Trophoblast cell (in vitro differentiated cells and primary cell): ENCODE measurements around the gene C1QTNF7.

Experiments used
- DNase-seq, 2 donors: peaks; one replicate each; pipeline ENCODE4 v3.0.0-alpha.2; 2016
- H2AFZ ChIP-seq: 2 replicates; pipeline ENCODE4 v1.6.1; 2013; ENCODE audit warnings: low read length, moderate library complexity, mild to moderate bottlenecking; ENCODE audit not compliant: insufficient read depth, poor library complexity
- H2AK5ac ChIP-seq: 2 replicates; pipeline ENCODE4 v1.6.1; 2013; ENCODE audit warnings: mild to moderate bottlenecking, low read length
- H2BK120ac ChIP-seq: 2 replicates; pipeline ENCODE4 v1.6.1; 2013; ENCODE audit warnings: low read length, mild to moderate bottlenecking, moderate library complexity; ENCODE audit not compliant: insufficient read depth, poor library complexity
- H2BK12ac ChIP-seq: 2 replicates; pipeline ENCODE4 v1.6.1; 2013; ENCODE audit warnings: mild to moderate bottlenecking, low read length, moderate library complexity
- H2BK5ac ChIP-seq: 2 replicates; pipeline ENCODE4 v1.6.1; 2013; ENCODE audit warnings: low read length, low read depth, moderate library complexity, mild to moderate bottlenecking; ENCODE audit not compliant: poor library complexity
- H3K14ac ChIP-seq: 2 replicates; pipeline ENCODE4 v1.6.1; 2013; ENCODE audit warnings: mild to moderate bottlenecking, low read length
- H3K18ac ChIP-seq: 2 replicates; pipeline ENCODE4 v1.6.1; 2013; ENCODE audit warnings: mild to moderate bottlenecking, low read length
- H3K23ac ChIP-seq: 2 replicates; pipeline ENCODE4 v1.6.1; 2013; ENCODE audit warnings: low read length
- H3K27ac ChIP-seq: 2 replicates; pipeline ENCODE4 v1.5.1; 2013; ENCODE audit warnings: low read depth, mild to moderate bottlenecking, inconsistent platforms, low read length, moderate library complexity
- H3K27me3 ChIP-seq: 2 replicates; pipeline ENCODE4 v1.6.1; 2013; ENCODE audit warnings: inconsistent platforms, mild to moderate bottlenecking, low read length, moderate library complexity; ENCODE audit not compliant: insufficient read depth
- H3K36me3 ChIP-seq, 2 experiments: 1 replicate in 1 of 2; 2 replicates in 1 of 2; pipeline ENCODE4 v1.6.1; 2013; ENCODE audit warnings: low read length in 2 of 2, mild to moderate bottlenecking in 2 of 2, moderate library complexity in 1 of 2; ENCODE audit not compliant: insufficient read depth in 2 of 2, control insufficient read depth in 1 of 2
- H3K4ac ChIP-seq: 2 replicates; pipeline ENCODE4 v1.6.1; 2013; ENCODE audit warnings: low read depth, mild to moderate bottlenecking, low read length, moderate library complexity
- H3K4me1 ChIP-seq, 2 experiments: 1 replicate in 1 of 2; 2 replicates in 1 of 2; pipeline ENCODE4 v1.6.1; 2013; ENCODE audit warnings: low read length in 2 of 2, mild to moderate bottlenecking in 2 of 2, moderate library complexity in 1 of 2; ENCODE audit not compliant: insufficient read depth in 2 of 2, control insufficient read depth in 1 of 2
- H3K4me2 ChIP-seq: 2 replicates; pipeline ENCODE4 v1.6.1; 2013; ENCODE audit warnings: inconsistent platforms, mild to moderate bottlenecking, low read length, moderate library complexity
- H3K4me3 ChIP-seq: 2 replicates; pipeline ENCODE4 v1.5.1; 2013; ENCODE audit warnings: mild to moderate bottlenecking, low read depth, low read length, inconsistent platforms
- H3K79me1 ChIP-seq: one replicate; pipeline ENCODE4 v1.6.1; 2013; ENCODE audit warnings: low read length
- H3K79me2 ChIP-seq: 2 replicates; pipeline ENCODE4 v1.6.1; 2013; ENCODE audit warnings: low read length, mild to moderate bottlenecking; ENCODE audit not compliant: control insufficient read depth, insufficient read depth, poor library complexity
- H3K9ac ChIP-seq: 2 replicates; pipeline ENCODE4 v1.6.1; 2013; ENCODE audit warnings: mild to moderate bottlenecking, low read length
- H3K9me3 ChIP-seq: 2 replicates; pipeline ENCODE4 v1.6.1; 2013; ENCODE audit warnings: low read depth, mild to moderate bottlenecking, control low read depth, inconsistent platforms, low read length; ENCODE audit not compliant: insufficient read depth
- H4K12ac ChIP-seq: 2 replicates; pipeline ENCODE4 v1.6.1; 2013; ENCODE audit warnings: low read depth, mild to moderate bottlenecking, low read length, moderate library complexity
- H4K8ac ChIP-seq: 2 replicates; pipeline ENCODE4 v1.6.1; 2013; ENCODE audit warnings: low read depth, mild to moderate bottlenecking, low read length, moderate library complexity
- H4K91ac ChIP-seq: one replicate; pipeline ENCODE4 v1.6.1; 2013; ENCODE audit warnings: low read depth, mild to moderate bottlenecking, low read length, moderate library complexity
- WGBS: extraction: QIAGEN DNeasy Blood & Tissue Kit; methylation state at CpG from one replicate; pipeline ENCODE4 v1.1.7; 2013; ENCODE audit warnings: missing lambda C conversion rate; ENCODE audit not compliant: insufficient read length, insufficient coverage; ENCODE audit errors: extremely low coverage; 5-methylcytosine and 5-hydroxymethylcytosine counted together

Gene C1QTNF7

DNA sequence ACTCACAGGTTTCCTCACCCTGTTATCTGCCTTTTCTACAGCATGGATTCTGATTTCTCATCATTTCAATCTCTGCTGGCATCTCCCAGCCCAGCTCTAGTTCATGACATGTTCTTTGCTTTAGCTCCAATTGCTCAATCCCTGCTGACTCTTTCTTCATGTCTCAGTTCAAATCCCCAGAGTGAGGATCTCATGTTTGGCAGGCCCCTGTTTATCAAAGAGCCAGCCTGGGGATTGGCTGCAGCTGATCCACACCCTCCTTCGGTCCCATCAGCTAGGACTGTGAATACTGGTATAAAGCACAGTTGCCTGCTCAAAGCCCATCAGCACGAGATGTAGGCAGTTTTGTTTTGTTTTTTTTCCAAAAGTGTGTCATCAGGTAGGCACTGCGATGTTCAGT, 27.5 kb downstream of the C1QTNF7 start:
- no peak overlapping the region for H2BK120ac ChIP-seq
- H3K23ac ChIP-seq = no peak overlapping the region
- no peak overlapping the region for H3K14ac ChIP-seq
- no peak overlapping the region for H3K18ac ChIP-seq
- whole genome bisulfite sequencing = no CpG with 5 or more reads among the region's 3 CpGs
- no peak overlapping the region for H3K4me2 ChIP-seq
- H3K27me3 ChIP-seq = no peaks in the 10 kb centered on the region
- H2AK5ac ChIP-seq = no peak overlapping the region
- peak; percentile 31 to 74 for DNase-seq
- no peaks in the 10 kb centered on the region for H3K9me3 ChIP-seq
- H3K9ac ChIP-seq = no peak overlapping the region
- H2AFZ ChIP-seq = no peak overlapping the region
- no peak overlapping the region for H3K4ac ChIP-seq
- H2BK5ac ChIP-seq = no peak overlapping the region
- H3K36me3 ChIP-seq = peaks cover 0 to 2% of the 10 kb centered on the region in 2 experiments
- H4K12ac ChIP-seq = no peak overlapping the region
- peaks cover 2% of the 10 kb centered on the region for H3K79me1 ChIP-seq
- no peaks in the 10 kb centered on the region for H3K79me2 ChIP-seq
- no peak overlapping the region for H4K8ac ChIP-seq
- no peak overlapping the region for H2BK12ac ChIP-seq
- no peak overlapping the region for H3K4me3 ChIP-seq
- H3K4me1 ChIP-seq = peaks cover 9 to 12% of the 10 kb centered on the region in 2 experiments
- no peak overlapping the region for H3K27ac ChIP-seq
- H4K91ac ChIP-seq = no peak overlapping the region

DNA sequence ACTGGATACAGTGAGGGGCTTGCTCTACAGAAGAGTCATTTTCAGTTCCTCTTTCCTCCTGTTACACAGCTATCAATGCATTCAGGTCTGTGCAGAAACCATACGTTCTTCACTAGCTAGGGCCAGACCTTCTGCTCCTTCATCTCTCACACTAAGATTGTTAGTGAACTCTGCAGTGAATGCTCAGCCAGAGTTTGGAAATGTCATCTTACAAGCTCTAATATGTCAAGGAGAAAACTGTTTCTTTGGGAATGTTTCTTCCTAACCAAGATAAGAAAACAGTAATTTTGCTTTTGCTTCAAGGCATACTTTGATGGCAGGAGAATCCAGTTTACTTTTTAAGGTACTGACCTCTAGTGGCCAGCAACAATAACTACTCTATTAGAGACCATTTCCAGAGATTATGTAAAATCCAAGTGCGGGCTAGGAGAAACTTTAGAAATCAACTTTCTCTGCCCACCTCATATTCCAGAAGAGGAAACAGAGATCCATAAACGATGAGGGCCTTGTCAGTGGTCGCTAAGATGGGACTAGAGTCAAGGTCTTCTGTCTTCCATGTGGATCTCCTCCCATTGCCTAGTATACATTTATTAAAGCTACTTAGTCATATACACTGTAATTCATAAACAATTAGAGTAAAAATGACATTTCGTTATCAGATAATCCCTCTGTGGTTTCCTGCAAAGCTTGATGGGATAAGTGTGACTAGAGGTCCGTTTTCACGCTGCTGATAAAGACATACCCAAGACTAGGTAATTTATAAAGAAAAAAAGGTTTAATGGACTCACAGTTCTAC, 29.8 kb downstream of the C1QTNF7 start:
- WGBS = no CpG with 5 or more reads among the region's 7 CpGs
- no peaks in the 10 kb centered on the region for H3K79me1 ChIP-seq
- H2BK120ac ChIP-seq = no peak overlapping the region
- H3K27ac ChIP-seq = no peak overlapping the region
- no peak overlapping the region for H3K18ac ChIP-seq
- H3K4me1 ChIP-seq = no peaks in the 10 kb centered on the region
- H3K23ac ChIP-seq = no peak overlapping the region
- no peak overlapping the region for H2BK5ac ChIP-seq
- no peak overlapping the region for H2BK12ac ChIP-seq
- H3K4ac ChIP-seq = no peak overlapping the region
- no peak overlapping the region for H2AFZ ChIP-seq
- H3K9me3 ChIP-seq = no peaks in the 10 kb centered on the region
- H3K27me3 ChIP-seq = no peaks in the 10 kb centered on the region
- no peak overlapping the region for H3K4me3 ChIP-seq
- H3K4me2 ChIP-seq = no peak overlapping the region
- H3K36me3 ChIP-seq = peaks cover 0 to 2% of the 10 kb centered on the region in 2 experiments
- no peak overlapping the region for H4K91ac ChIP-seq
- no peak overlapping the region for H3K9ac ChIP-seq
- H3K79me2 ChIP-seq = no peaks in the 10 kb centered on the region
- no peak overlapping the region for H3K14ac ChIP-seq
- H4K8ac ChIP-seq = no peak overlapping the region
- no peak overlapping the region for H4K12ac ChIP-seq
- H2AK5ac ChIP-seq = no peak overlapping the region
- peak in 1 of 2 donors; percentile 76 for DNase-seq

DNA sequence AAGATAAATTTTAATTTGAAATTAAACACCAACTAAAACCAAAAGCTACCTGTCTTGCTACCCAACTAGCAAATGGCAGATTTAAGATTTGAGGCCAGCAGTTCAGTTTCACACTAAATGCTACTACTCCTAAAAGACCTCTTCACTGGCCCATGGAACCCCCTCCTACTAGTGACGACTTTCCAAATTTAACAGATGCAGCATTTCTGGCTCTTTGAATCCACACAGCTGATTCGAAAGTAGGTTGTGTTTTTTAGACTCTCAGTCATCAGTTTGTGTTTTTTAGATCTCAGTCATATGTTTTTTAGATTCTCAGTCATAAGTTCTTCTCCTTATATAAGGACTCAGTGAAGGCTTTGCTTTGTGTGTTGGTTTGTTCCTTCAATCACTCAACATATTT, 30.8 kb downstream of the C1QTNF7 start:
- Histone ChIP-seq H2BK120ac (no peak overlapping the region), H3K23ac (no peak overlapping the region), H2AK5ac (no peak overlapping the region), H3K4me1 (no peaks in the 10 kb centered on the region), H4K12ac (no peak overlapping the region), H3K9me3 (no peaks in the 10 kb centered on the region), H2BK5ac (no peak overlapping the region), H3K14ac (no peak overlapping the region), H3K79me1 (no peaks in the 10 kb centered on the region), H3K4me3 (no peak overlapping the region), H3K4me2 (no peak overlapping the region), H3K18ac (no peak overlapping the region), H4K91ac (no peak overlapping the region), H2AFZ (no peak overlapping the region), H4K8ac (no peak overlapping the region), H3K27me3 (no peaks in the 10 kb centered on the region), H2BK12ac (no peak overlapping the region), H3K4ac (no peak overlapping the region), H3K79me2 (no peaks in the 10 kb centered on the region), H3K36me3 (peaks cover 0 to 2% of the 10 kb centered on the region in 2 experiments), H3K9ac (no peak overlapping the region), H3K27ac (no peak overlapping the region)
- DNase-seq = no peak
- no CpG with 5 or more reads among the region's 2 CpGs for WGBS

DNA sequence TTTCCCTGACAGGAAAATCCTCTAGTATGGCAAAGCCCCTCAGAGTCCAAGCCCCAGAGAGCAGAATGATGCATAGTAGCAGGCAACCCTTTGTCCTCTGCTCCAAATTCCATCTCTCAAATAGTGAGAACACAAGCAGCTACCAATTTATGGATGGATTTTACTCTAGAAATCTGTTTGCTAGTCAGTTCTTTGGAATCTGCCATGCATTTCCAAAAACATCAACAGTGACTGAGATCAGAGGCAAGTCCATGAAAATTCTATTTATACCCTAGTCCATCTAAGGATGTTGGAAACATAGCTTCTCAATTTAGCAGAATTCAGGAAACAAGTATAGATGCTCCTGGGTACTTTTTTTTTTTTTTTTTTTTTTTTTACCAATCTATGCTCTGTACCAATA, 31.9 kb downstream of the C1QTNF7 start:
- Histone ChIP-seq H4K8ac (no peak overlapping the region), H2BK12ac (no peak overlapping the region), H3K36me3 (peaks cover 0 to 2% of the 10 kb centered on the region in 2 experiments), H3K23ac (no peak overlapping the region), H2AK5ac (no peak overlapping the region), H3K18ac (no peak overlapping the region), H3K14ac (no peak overlapping the region), H3K4me1 (no peaks in the 10 kb centered on the region), H3K27ac (no peak overlapping the region), H2BK120ac (no peak overlapping the region), H4K91ac (no peak overlapping the region), H3K4me3 (no peak overlapping the region), H3K9me3 (no peaks in the 10 kb centered on the region), H3K79me2 (no peaks in the 10 kb centered on the region), H3K9ac (no peak overlapping the region), H3K79me1 (no peaks in the 10 kb centered on the region), H3K4me2 (no peak overlapping the region), H2AFZ (no peak overlapping the region), H3K4ac (no peak overlapping the region), H4K12ac (no peak overlapping the region), H3K27me3 (no peaks in the 10 kb centered on the region), H2BK5ac (no peak overlapping the region)
- no peak for DNase-seq
